ENCODE results near the gene ZKSCAN3. TPM values are rescaled to one million over a fixed set of nuclear protein-coding genes. Genes with fewer than 3 reads are reported as not detected.
"Not testable (repeated sequence)": the region's sequence is repeated elsewhere in the genome, so short reads cannot be mapped to it uniquely, and the experiment has no call there.

ZKSCAN3 gene
- total RNA-seq, 2 experiments from 2014 or later = 5.5 to 6.5 TPM

- peaks cover 11% of the 10 kb centered on the region for H3K9me3 Mint-ChIP-seq
- H3K27ac Mint-ChIP-seq = no peak overlapping the region
- H3K4me3 Mint-ChIP-seq = no peak overlapping the region
- no peak for DNase-seq
- POLR2A ChIA-PET = interaction anchor here (1.2 kb wide), 1 partner anchor 558 kb away, joined by 3 read pairs; a partner anchor contains a TSS
- CTCF ChIA-PET = no interaction called here
- H3K4me1 Mint-ChIP-seq = peaks cover 40% of the 10 kb centered on the region
- peaks cover 66% of the 10 kb centered on the region for H3K36me3 Mint-ChIP-seq (ENCODE audit: low read depth)
- peaks cover 7% of the 10 kb centered on the region for H3K27me3 Mint-ChIP-seq
Observed at GRCh38 chr6:28395918-28396317, 46.2 kb downstream of the ZKSCAN3 start.

GRCh38 chr6:28399350-28400121, 49.8 kb downstream of the ZKSCAN3 start, which contains the start of gene ZSCAN12:
Gene ZSCAN12 (minus strand): TSS chr6:28399747. CDS start chr6:28398405, 1,342 bp downstream.
- Mint-ChIP-seq H3K36me3 (ENCODE audit: low read depth) (peaks cover 37% of the 10 kb centered on the region), H3K27me3 (peaks cover 39% of the 10 kb centered on the region), H3K4me3 (peak within 1 kb of the TSS; percentile 85), H3K4me1 (peaks cover 38% of the 10 kb centered on the region), H3K9me3 (peaks cover 3% of the 10 kb centered on the region), H3K27ac (peak within 1 kb of the TSS; percentile 77)
- ChIA-PET POLR2A (interaction anchor here (1.1 kb wide), 1 partner anchor 258 kb away, joined by 7 read pairs; the partner anchor contains the start of gene ZKSCAN8), CTCF (interaction anchor here (1.3 kb wide), 1 partner anchor 132 kb away, joined by 3 read pairs; no protein-coding TSS in a partner anchor)
- peak; percentile 83 for DNase-seq

GRCh38 chr6:28400122-28400451, 50.3 kb downstream of the ZKSCAN3 start:
- CTCF ChIA-PET = no interaction called here
- Mint-ChIP-seq H3K27me3 (peaks cover 41% of the 10 kb centered on the region), H3K4me1 (peaks cover 35% of the 10 kb centered on the region), H3K27ac (peak overlapping the region; percentile 77), H3K4me3 (peak overlapping the region; percentile 85), H3K36me3 (ENCODE audit: low read depth) (peaks cover 36% of the 10 kb centered on the region), H3K9me3 (peaks cover 3% of the 10 kb centered on the region)
- POLR2A ChIA-PET = no interaction called here
- DNase-seq = no peak

GRCh38 chr6:28401172-28401571, 51.4 kb downstream of the ZKSCAN3 start:
- H3K9me3 Mint-ChIP-seq = peaks cover 3% of the 10 kb centered on the region
- peaks cover 25% of the 10 kb centered on the region for H3K36me3 Mint-ChIP-seq (ENCODE audit: low read depth)
- no peak overlapping the region for H3K27ac Mint-ChIP-seq
- peaks cover 29% of the 10 kb centered on the region for H3K4me1 Mint-ChIP-seq
- no peak overlapping the region for H3K4me3 Mint-ChIP-seq
- no peak for DNase-seq
- ChIA-PET CTCF (no interaction called here), POLR2A (interaction anchor here (0.6 kb wide), 1 partner anchor 490 kb away, joined by 3 read pairs; no protein-coding TSS in a partner anchor)
- H3K27me3 Mint-ChIP-seq = peaks cover 47% of the 10 kb centered on the region

- Mint-ChIP-seq H3K4me3 (no peak overlapping the region), H3K36me3 (ENCODE audit: low read depth) (peaks cover 16% of the 10 kb centered on the region), H3K9me3 (peaks cover 3% of the 10 kb centered on the region), H3K4me1 (peaks cover 22% of the 10 kb centered on the region), H3K27ac (no peak overlapping the region), H3K27me3 (peaks cover 49% of the 10 kb centered on the region)
- POLR2A ChIA-PET = no interaction called here
- CTCF ChIA-PET = interaction anchor here (1.8 kb wide), 1 partner anchor 46 kb away, joined by 6 read pairs; no protein-coding TSS in a partner anchor
- DNase-seq = no peak
Observed at GRCh38 chr6:28402197-28402596, 52.5 kb downstream of the ZKSCAN3 start.

GRCh38 chr6:28403923-28404322, 54.2 kb downstream of the ZKSCAN3 start:
- DNase-seq; POLR2A ChIA-PET; H3K27ac Mint-ChIP-seq; CTCF ChIA-PET; H3K9me3 Mint-ChIP-seq; H3K36me3 Mint-ChIP-seq (ENCODE audit: low read depth); H3K4me3 Mint-ChIP-seq: not testable (repeated sequence)
- H3K4me1 Mint-ChIP-seq = peaks cover 20% of the 10 kb centered on the region
- peaks cover 54% of the 10 kb centered on the region for H3K27me3 Mint-ChIP-seq

GRCh38 chr6:28407401-28407800, 57.7 kb downstream of the ZKSCAN3 start:
- POLR2A ChIA-PET = no interaction called here

GRCh38 chr6:28408076-28408802, 58.5 kb downstream of the ZKSCAN3 start:
- DNase-seq = no peak
- Mint-ChIP-seq H3K27me3 (peaks cover 45% of the 10 kb centered on the region), H3K36me3 (ENCODE audit: low read depth) (no peaks in the 10 kb centered on the region), H3K4me3 (no peak overlapping the region), H3K27ac (no peak overlapping the region), H3K9me3 (peaks cover 4% of the 10 kb centered on the region), H3K4me1 (peaks cover 14% of the 10 kb centered on the region)
- ChIA-PET POLR2A (no interaction called here), CTCF (no interaction called here)

More at GRCh38 chr6:28407401-28407800, 57.7 kb downstream of the ZKSCAN3 start:
- CTCF ChIA-PET = no interaction called here
- H3K9me3 Mint-ChIP-seq = peaks cover 4% of the 10 kb centered on the region
- no peak overlapping the region for H3K4me3 Mint-ChIP-seq
- H3K4me1 Mint-ChIP-seq = peaks cover 14% of the 10 kb centered on the region
- DNase-seq = no peak
- H3K27me3 Mint-ChIP-seq = peaks cover 54% of the 10 kb centered on the region
- no peak overlapping the region for H3K27ac Mint-ChIP-seq
- no peaks in the 10 kb centered on the region for H3K36me3 Mint-ChIP-seq (ENCODE audit: low read depth)

GRCh38 chr6:28410767-28411166, 61.0 kb downstream of the ZKSCAN3 start:
- Mint-ChIP-seq H3K4me1 (peaks cover 14% of the 10 kb centered on the region), H3K9me3 (peaks cover 4% of the 10 kb centered on the region), H3K27ac (no peak overlapping the region), H3K36me3 (ENCODE audit: low read depth) (no peaks in the 10 kb centered on the region), H3K27me3 (peaks cover 42% of the 10 kb centered on the region), H3K4me3 (no peak overlapping the region)
- ChIA-PET POLR2A (no interaction called here), CTCF (no interaction called here)
- DNase-seq = no peak

GRCh38 chr6:28413681-28414080, 63.9 kb downstream of the ZKSCAN3 start:
- Mint-ChIP-seq H3K4me1 (peaks cover 3% of the 10 kb centered on the region), H3K27ac (no peak overlapping the region), H3K36me3 (ENCODE audit: low read depth) (no peaks in the 10 kb centered on the region), H3K27me3 (peaks cover 39% of the 10 kb centered on the region), H3K4me3 (no peak overlapping the region), H3K9me3 (peaks cover 4% of the 10 kb centered on the region)
- CTCF ChIA-PET = no interaction called here
- POLR2A ChIA-PET = no interaction called here
- DNase-seq = no peak

Other genes with a start within 250 kb of the ZKSCAN3 start
- 1 to 10 TPM; 5.3 TPM for gene ZSCAN16, start 225.3 kb upstream of the ZKSCAN3 start, total RNA-seq
- 10 to 100 TPM; 20.9 to 21.6 TPM for gene ZKSCAN8, start 208.1 kb upstream of the ZKSCAN3 start, total RNA-seq
- 1 to 10 TPM; 4.9 to 5.6 TPM for gene ZSCAN9, start 124.7 kb upstream of the ZKSCAN3 start, total RNA-seq
- gene ZKSCAN4, start 97.7 kb upstream of the ZKSCAN3 start, total RNA-seq = 1 to 10 TPM; 6.3 to 6.6 TPM
- not detected for gene NKAPL, start 90.7 kb upstream of the ZKSCAN3 start, total RNA-seq
- gene ZSCAN26, start 82.8 kb upstream of the ZKSCAN3 start, total RNA-seq = 10 to 100 TPM in 1 of 2 experiments, 1 to 10 TPM in 1; 9.9 to 10.2 TPM
- 1 to 10 TPM; 1.8 to 2.0 TPM for gene PGBD1, start 68.4 kb upstream of the ZKSCAN3 start, total RNA-seq
- 1 to 10 TPM in 1 of 2 experiments, under 1 TPM in 1; 0.88 to 1.0 TPM for gene ZSCAN31, start 13.8 kb upstream of the ZKSCAN3 start, total RNA-seq
- 1 to 10 TPM; 4.6 to 4.9 TPM for gene ZSCAN12, start 49.8 kb downstream of the ZKSCAN3 start, total RNA-seq
- under 1 TPM; 0.38 to 0.45 TPM for gene ZSCAN23, start 93.5 kb downstream of the ZKSCAN3 start, total RNA-seq
- not detected for gene GPX6, start 165.8 kb downstream of the ZKSCAN3 start, total RNA-seq
- gene GPX5, start 175.9 kb downstream of the ZKSCAN3 start, total RNA-seq = not detected